Panc1 (cell line): Measurements from ENCODE around the gene PCDHB1. TPM values are rescaled to one million over a fixed set of nuclear protein-coding genes. Genes with fewer than 3 reads are reported as not detected.
A peak's percentile ranks its signal among the peaks of the same experiment; 100 is the strongest.

Experiments used
- ATAC-seq: fragments of 200-7000 bp; cut with Tn5 transposase; 2 replicates; pipeline ENCODE4 v1.9.1; 2020; ENCODE audit warnings: mild to moderate bottlenecking, moderate library complexity
- BruUV-seq: library from RNA; stranded (reverse); fragments of 400-500 nt; replicated peaks from 2 replicates; lab custom pipeline; 2021; lab: Mats Ljungman, UMichigan
- CTCF ChIA-PET: fragments of 300-600 bp; sonication (Branson Sonifier 250); formaldehyde crosslinking; loops from one replicate; lab custom pipeline; 2022; ENCODE audit warnings: antibody characterized with exemption; lab: Charles Lee
- POLR2A ChIA-PET: fragments of 300-600 bp; sonication (Branson Sonifier 250); formaldehyde crosslinking; loops from one replicate; lab custom pipeline; 2022; ENCODE audit warnings: antibody characterized with exemption; lab: Charles Lee
- DNase-seq: peaks from one replicate; pipeline ENCODE4 v3.0.0-alpha.2; 2010; ENCODE audit warnings: low read depth, low spot score
- H3K27ac ChIP-seq: 2 replicates; pipeline ENCODE4 v1.5.1; 2011; ENCODE audit warnings: mild to moderate bottlenecking, low read length, inconsistent platforms
- H3K27me3 ChIP-seq: fragments of 200-500 bp; sonication (Bioruptor generic); 2 replicates; pipeline ENCODE4 v1.6.0; 2014; ENCODE audit warnings: low read length, inconsistent platforms; ENCODE audit not compliant: control insufficient read depth, insufficient read depth
- H3K36me3 ChIP-seq: fragments of 200-500 bp; sonication (Bioruptor generic); 2 replicates; pipeline ENCODE4 v1.5.1; 2014; ENCODE audit warnings: inconsistent platforms, mild to moderate bottlenecking, low read length, moderate library complexity; ENCODE audit not compliant: control insufficient read depth, insufficient read depth
- H3K4me1 ChIP-seq: 2 replicates; pipeline ENCODE4 v1.5.1; 2011; ENCODE audit warnings: inconsistent platforms, mild to moderate bottlenecking, low read length, moderate library complexity; ENCODE audit not compliant: control insufficient read depth, insufficient read depth
- H3K4me3 ChIP-seq, 2 experiments: 2 replicates each; pipeline ENCODE4 v1.5.1; 2011 to 2012; ENCODE audit warnings: low read depth in 2 of 2, low read length in 2 of 2, mild to moderate bottlenecking in 2 of 2, inconsistent platforms in 1 of 2, moderate library complexity in 1 of 2
- H3K9me3 ChIP-seq: fragments of 200-500 bp; sonication (Bioruptor generic); 2 replicates; pipeline ENCODE4 v1.5.1; 2014; ENCODE audit warnings: low read depth, mild to moderate bottlenecking, inconsistent platforms, low read length, moderate library complexity; ENCODE audit not compliant: control insufficient read depth, insufficient read depth
- POLR2AphosphoS5 ChIP-seq: IDR thresholded peaks from 2 replicates; pipeline ENCODE4 v1.6.1; 2012; ENCODE audit warnings: mild to moderate bottlenecking, low read depth, low read length, moderate library complexity
- SIN3A ChIP-seq: IDR thresholded peaks from 2 replicates; pipeline ENCODE4 v1.6.1; 2012; ENCODE audit warnings: low read depth, mild to moderate bottlenecking, low read length, moderate library complexity, borderline replicate concordance; ENCODE audit not compliant: insufficient read depth
- TCF7L2 ChIP-seq: IDR thresholded peaks from 2 replicates; pipeline ENCODE4 v1.6.1; 2011; ENCODE audit warnings: mild to moderate bottlenecking, low read depth, low read length, inconsistent platforms
- in situ Hi-C: cut with HindIII; loops from 2 replicates; pipeline ENCODE4 v1.10.0; 2016; ENCODE audit warnings: low sequenced_read_pairs, low pct_unique_long_range_greater_than_20kb
- intact Hi-C: fragments of 100-400 bp; cut with micrococcal nuclease; formaldehyde crosslinking; loops from one replicate; pipeline ENCODE4 v1.10.0; 2022; ENCODE audit not compliant: unreplicated experiment
- total RNA-seq: library from RNA; stranded (reverse); gene quantifications from one replicate; pipeline ENCODE4 v1.2.1, GENCODE V29; 2021; ENCODE audit not compliant: unreplicated experiment
- TF ChIP-seq, protein P1 (sequence below): fragments of 450-650 bp; IDR thresholded peaks from 2 replicates; pipeline ENCODE4 v1.5.1; 2017; ENCODE audit warnings: mild to moderate bottlenecking
- TF ChIP-seq, protein P2 (sequence below), 2 experiments: IDR thresholded peaks; 2 replicates each; pipeline ENCODE4 v1.6.1; 2011 to 2012; ENCODE audit warnings: low read depth in 2 of 2, control low read depth in 1 of 2, low read length in 1 of 2, mild to moderate bottlenecking in 1 of 2, moderate library complexity in 1 of 2; ENCODE audit not compliant: insufficient read depth in 1 of 2

The PCDHB1 gene
- total RNA-seq, 1 experiment from 2014 or later = 0.05 TPM

DNA sequence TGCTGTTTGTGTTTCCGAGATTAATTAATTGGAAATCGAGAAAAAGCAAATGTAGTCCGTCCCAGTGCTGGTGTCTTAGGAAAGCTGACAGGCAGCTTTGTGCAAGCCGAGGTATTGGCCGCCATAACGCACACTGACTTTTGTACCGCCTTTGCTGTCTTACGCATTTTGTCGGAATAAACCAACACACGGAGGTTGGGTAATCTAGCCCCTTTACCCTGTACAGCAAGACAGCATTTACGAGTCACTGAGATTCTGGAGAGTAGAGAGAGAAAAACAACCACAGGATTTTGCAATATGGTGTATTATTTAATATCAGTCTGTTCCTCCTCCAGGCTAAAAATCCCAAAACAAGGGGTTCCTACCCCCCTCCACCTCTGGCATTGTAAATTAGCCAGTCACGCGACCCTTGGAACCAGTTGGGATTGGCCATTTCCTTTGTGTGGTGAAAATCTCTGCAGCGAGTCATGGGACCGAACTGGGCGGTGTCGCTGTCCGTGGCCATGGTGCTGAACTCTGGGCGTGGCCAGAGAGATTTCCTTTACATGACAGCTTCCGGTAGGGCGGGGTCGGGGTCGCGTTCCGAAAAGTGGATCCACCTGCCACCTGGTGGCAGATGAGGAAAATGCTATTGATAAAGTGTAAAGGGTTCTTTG lies 10.3 kb upstream of the PCDHB1 start:
- peak; percentile 93 for DNase-seq
- in situ Hi-C loops = no loop called here
- intact Hi-C loops = loop anchor here (1.0 to 2.0 kb wide), 4 partner anchors 159 to 234 kb away; partner anchors contain the start of genes PCDHA12, PCDHA13, PCDHA4 and PCDHA8
- peaks cover 7% of the 10 kb centered on the region; the same call in 1 of the 2 replicates for H3K4me1 ChIP-seq
- H3K4me3 ChIP-seq = peak overlapping the region; percentile 48 to 89
- TF ChIP-seq, protein P1, sequence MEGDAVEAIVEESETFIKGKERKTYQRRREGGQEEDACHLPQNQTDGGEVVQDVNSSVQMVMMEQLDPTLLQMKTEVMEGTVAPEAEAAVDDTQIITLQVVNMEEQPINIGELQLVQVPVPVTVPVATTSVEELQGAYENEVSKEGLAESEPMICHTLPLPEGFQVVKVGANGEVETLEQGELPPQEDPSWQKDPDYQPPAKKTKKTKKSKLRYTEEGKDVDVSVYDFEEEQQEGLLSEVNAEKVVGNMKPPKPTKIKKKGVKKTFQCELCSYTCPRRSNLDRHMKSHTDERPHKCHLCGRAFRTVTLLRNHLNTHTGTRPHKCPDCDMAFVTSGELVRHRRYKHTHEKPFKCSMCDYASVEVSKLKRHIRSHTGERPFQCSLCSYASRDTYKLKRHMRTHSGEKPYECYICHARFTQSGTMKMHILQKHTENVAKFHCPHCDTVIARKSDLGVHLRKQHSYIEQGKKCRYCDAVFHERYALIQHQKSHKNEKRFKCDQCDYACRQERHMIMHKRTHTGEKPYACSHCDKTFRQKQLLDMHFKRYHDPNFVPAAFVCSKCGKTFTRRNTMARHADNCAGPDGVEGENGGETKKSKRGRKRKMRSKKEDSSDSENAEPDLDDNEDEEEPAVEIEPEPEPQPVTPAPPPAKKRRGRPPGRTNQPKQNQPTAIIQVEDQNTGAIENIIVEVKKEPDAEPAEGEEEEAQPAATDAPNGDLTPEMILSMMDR = peak; percentile 81
- peak; percentile 81 for TF ChIP-seq SIN3A
- TF ChIP-seq, protein P2, sequence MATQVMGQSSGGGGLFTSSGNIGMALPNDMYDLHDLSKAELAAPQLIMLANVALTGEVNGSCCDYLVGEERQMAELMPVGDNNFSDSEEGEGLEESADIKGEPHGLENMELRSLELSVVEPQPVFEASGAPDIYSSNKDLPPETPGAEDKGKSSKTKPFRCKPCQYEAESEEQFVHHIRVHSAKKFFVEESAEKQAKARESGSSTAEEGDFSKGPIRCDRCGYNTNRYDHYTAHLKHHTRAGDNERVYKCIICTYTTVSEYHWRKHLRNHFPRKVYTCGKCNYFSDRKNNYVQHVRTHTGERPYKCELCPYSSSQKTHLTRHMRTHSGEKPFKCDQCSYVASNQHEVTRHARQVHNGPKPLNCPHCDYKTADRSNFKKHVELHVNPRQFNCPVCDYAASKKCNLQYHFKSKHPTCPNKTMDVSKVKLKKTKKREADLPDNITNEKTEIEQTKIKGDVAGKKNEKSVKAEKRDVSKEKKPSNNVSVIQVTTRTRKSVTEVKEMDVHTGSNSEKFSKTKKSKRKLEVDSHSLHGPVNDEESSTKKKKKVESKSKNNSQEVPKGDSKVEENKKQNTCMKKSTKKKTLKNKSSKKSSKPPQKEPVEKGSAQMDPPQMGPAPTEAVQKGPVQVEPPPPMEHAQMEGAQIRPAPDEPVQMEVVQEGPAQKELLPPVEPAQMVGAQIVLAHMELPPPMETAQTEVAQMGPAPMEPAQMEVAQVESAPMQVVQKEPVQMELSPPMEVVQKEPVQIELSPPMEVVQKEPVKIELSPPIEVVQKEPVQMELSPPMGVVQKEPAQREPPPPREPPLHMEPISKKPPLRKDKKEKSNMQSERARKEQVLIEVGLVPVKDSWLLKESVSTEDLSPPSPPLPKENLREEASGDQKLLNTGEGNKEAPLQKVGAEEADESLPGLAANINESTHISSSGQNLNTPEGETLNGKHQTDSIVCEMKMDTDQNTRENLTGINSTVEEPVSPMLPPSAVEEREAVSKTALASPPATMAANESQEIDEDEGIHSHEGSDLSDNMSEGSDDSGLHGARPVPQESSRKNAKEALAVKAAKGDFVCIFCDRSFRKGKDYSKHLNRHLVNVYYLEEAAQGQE (IDR thresholded peaks at IDR 0.05; ENCODE audit: insufficient read depth in 1 of 2, low read depth in 2 of 2, low read length in 1 of 2) = peak; percentile 100
- TF ChIP-seq POLR2AphosphoS5 = peak; percentile 76
- TF ChIP-seq TCF7L2 = peak; percentile 64; the same call in 1 of the 2 replicates
- CTCF ChIA-PET = interaction anchor here (0.8 to 1.5 kb wide), 4 partner anchors 74 to 200 kb away, joined by 3 to 15 read pairs (median 6); partner anchors contain the start of genes PCDHA8 and PCDHAC2
- peaks cover 3% of the 10 kb centered on the region; the same call in 1 of the 2 replicates for H3K27me3 ChIP-seq
- no TSS peak for BruUV-seq
- peak; percentile 90 for ATAC-seq
- H3K9me3 ChIP-seq = no peaks in the 10 kb centered on the region
- H3K36me3 ChIP-seq = no peaks in the 10 kb centered on the region
- peak overlapping the region; percentile 71 for H3K27ac ChIP-seq
- POLR2A ChIA-PET = no interaction called here

DNA sequence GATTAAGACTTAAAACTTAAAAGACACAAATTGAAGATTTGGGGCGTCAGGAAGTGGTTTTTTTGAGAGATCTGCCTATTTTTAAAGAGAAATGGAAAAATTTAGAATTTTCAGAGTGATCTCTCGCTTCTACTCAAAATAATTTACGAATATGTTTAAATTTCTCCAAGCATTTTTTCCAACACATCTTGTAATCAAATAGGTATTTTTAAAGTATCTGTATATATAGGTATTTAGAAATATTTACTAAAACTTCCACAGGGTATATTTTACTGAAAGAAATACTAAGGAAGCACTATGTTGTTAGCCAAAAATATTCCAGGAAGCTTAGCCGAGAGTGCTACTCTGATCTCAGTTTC lies 9.8 kb upstream of the PCDHB1 start:
- H3K27me3 ChIP-seq = peaks cover 3% of the 10 kb centered on the region; the same call in 1 of the 2 replicates
- no peak for ATAC-seq
- ChIA-PET POLR2A (no interaction called here), CTCF (interaction anchor here (1.0 kb wide), 1 partner anchor 172 kb away, joined by 3 read pairs; no protein-coding TSS in a partner anchor)
- BruUV-seq = no TSS peak
- intact Hi-C loops = loop anchor here (1.0 to 2.0 kb wide), 3 partner anchors 167 to 235 kb away; partner anchors contain the start of genes PCDHA12, PCDHA4 and PCDHA8
- no peaks in the 10 kb centered on the region for H3K9me3 ChIP-seq
- no peak for DNase-seq
- peak overlapping the region in 1 of 2 experiments; percentile 48; a peak in 1 of 4 replicates for H3K4me3 ChIP-seq
- in situ Hi-C loops = no loop called here
- no peak for TF ChIP-seq TCF7L2
- TF ChIP-seq, protein P1 = peak; percentile 58
- H3K36me3 ChIP-seq = no peaks in the 10 kb centered on the region
- H3K4me1 ChIP-seq = peaks cover 7% of the 10 kb centered on the region; the same call in 1 of the 2 replicates
- H3K27ac ChIP-seq = no peak overlapping the region
